GM21619 (cell line): ENCODE results near the gene RPS24.

Experiments
- ATAC-seq: cut with Tn5 transposase; IDR thresholded peaks from one replicate; pipeline ENCODE4 v1.9.1; 2021; ENCODE audit not compliant: unreplicated experiment

Gene RPS24

GRCh38 chr10:78082636-78083035 lies 49.0 kb downstream of the RPS24 start:
- no peak for ATAC-seq
